Activated CD8-positive, alpha-beta T cell treated with anti-CD3 and anti-CD28 coated beads for 36 hours (primary cell): Measurements from ENCODE around the gene EXT2. TPM values are rescaled to one million over a fixed set of nuclear protein-coding genes. Genes with fewer than 3 reads are reported as not detected.
A peak's percentile ranks its signal among the peaks of the same experiment; 100 is the strongest.

Experiments used
- ATAC-seq: fragments of 200-7000 bp; cut with Tn5 transposase; one replicate; pipeline ENCODE4 v1.10.0; 2021; ENCODE audit warnings: mild to moderate bottlenecking, moderate library complexity
- CTCF ChIA-PET: fragments of 350-600 bp; sonication (Branson Sonifier 250); formaldehyde crosslinking; loops from one replicate; lab custom pipeline; 2021; ENCODE audit warnings: antibody characterized with exemption; lab: Charles Lee
- POLR2A ChIA-PET: fragments of 350-600 bp; sonication (Branson Sonifier 250); formaldehyde crosslinking; loops from one replicate; lab custom pipeline; 2021; ENCODE audit warnings: antibody characterized with exemption; lab: Charles Lee
- DNase-seq: peaks from one replicate; pipeline ENCODE4 v3.0.0-alpha.2; 2020
- H3K27ac Mint-ChIP-seq: one replicate; pipeline ENCODE4 v1.8.0; 2021; ENCODE audit warnings: mild to moderate bottlenecking, mixed read lengths
- H3K27me3 Mint-ChIP-seq: one replicate; pipeline ENCODE4 v1.8.0; 2021; ENCODE audit warnings: mixed read lengths
- H3K36me3 Mint-ChIP-seq: one replicate; pipeline ENCODE4 v1.8.0; 2021; ENCODE audit warnings: low read depth, mixed read lengths
- H3K4me1 Mint-ChIP-seq: one replicate; pipeline ENCODE4 v1.8.0; 2021; ENCODE audit warnings: low read depth, mixed read lengths
- H3K4me3 Mint-ChIP-seq: one replicate; pipeline ENCODE4 v1.8.0; 2021; ENCODE audit warnings: mild to moderate bottlenecking, moderate library complexity, mixed read lengths
- H3K9me3 Mint-ChIP-seq: one replicate; pipeline ENCODE4 v1.8.0; 2021; ENCODE audit warnings: mixed read lengths
- intact Hi-C: fragments of 100-400 bp; cut with micrococcal nuclease; formaldehyde crosslinking; loops from one replicate; pipeline ENCODE4 v1.10.0; 2022
- total RNA-seq, 2 experiments: library from RNA; stranded (reverse); gene quantifications; one replicate each; pipeline ENCODE4 v1.2.3, GENCODE V29; 2021
- TF ChIP-seq, protein P1 (sequence below): fragments of 200-600 bp; IDR thresholded peaks from one replicate; pipeline ENCODE4 v1.8.0; 2022; ENCODE audit warnings: antibody characterized with exemption, mild to moderate bottlenecking

Gene EXT2
- total RNA-seq, 2 experiments from 2014 or later: 20.0 to 20.2 TPM

DNA sequence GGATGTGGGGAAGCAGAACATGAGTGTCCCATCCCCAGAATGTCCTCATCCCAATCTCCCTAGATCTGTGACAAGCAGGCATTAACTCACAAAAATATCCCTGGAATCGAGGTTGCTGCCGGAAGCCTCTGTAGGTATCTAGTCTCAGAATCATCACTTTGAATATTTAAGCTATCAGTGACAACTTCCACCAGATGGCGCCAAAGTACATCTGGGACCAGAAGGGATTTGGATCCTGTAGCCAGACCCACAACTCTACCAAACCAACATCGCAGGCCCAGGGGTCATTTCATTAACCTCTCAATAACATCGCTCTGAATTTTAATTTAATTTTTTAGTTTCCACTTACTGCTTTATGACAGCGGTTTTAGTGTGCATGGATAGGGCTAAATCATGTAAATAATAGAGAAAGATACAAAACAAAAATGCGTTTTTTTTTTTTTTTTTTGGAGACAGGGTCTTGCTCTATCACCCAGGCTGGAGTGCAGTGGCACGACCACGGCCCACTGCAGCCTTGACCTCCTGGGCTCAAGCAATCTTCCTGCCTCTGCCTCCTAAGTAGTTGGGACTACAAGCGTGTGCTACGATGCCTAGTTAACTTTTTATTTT lies 1.1 kb upstream of the EXT2 start:
- Mint-ChIP-seq H3K4me1 (peaks cover 28% of the 10 kb centered on the region), H3K27me3 (no peaks in the 10 kb centered on the region), H3K4me3 (peak overlapping the region; percentile 82), H3K27ac (no peak overlapping the region), H3K36me3 (no peaks in the 10 kb centered on the region), H3K9me3 (no peaks in the 10 kb centered on the region)
- CTCF ChIA-PET: interaction anchor here (0.6 to 5.3 kb wide), 31 partner anchors 9 to 523 kb away, joined by 3 to 108 read pairs (median 5); partner anchors contain the start of genes ACCS and C11orf96
- POLR2A ChIA-PET: no interaction called here
- intact Hi-C loops: loop anchor here (10.0 kb wide), 1 partner anchor 440 kb away; no protein-coding TSS in a partner anchor
- TF ChIP-seq, protein P1, sequence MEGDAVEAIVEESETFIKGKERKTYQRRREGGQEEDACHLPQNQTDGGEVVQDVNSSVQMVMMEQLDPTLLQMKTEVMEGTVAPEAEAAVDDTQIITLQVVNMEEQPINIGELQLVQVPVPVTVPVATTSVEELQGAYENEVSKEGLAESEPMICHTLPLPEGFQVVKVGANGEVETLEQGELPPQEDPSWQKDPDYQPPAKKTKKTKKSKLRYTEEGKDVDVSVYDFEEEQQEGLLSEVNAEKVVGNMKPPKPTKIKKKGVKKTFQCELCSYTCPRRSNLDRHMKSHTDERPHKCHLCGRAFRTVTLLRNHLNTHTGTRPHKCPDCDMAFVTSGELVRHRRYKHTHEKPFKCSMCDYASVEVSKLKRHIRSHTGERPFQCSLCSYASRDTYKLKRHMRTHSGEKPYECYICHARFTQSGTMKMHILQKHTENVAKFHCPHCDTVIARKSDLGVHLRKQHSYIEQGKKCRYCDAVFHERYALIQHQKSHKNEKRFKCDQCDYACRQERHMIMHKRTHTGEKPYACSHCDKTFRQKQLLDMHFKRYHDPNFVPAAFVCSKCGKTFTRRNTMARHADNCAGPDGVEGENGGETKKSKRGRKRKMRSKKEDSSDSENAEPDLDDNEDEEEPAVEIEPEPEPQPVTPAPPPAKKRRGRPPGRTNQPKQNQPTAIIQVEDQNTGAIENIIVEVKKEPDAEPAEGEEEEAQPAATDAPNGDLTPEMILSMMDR: peak; percentile 81
- ATAC-seq: peak; percentile 50
- DNase-seq: peak; percentile 89

DNA sequence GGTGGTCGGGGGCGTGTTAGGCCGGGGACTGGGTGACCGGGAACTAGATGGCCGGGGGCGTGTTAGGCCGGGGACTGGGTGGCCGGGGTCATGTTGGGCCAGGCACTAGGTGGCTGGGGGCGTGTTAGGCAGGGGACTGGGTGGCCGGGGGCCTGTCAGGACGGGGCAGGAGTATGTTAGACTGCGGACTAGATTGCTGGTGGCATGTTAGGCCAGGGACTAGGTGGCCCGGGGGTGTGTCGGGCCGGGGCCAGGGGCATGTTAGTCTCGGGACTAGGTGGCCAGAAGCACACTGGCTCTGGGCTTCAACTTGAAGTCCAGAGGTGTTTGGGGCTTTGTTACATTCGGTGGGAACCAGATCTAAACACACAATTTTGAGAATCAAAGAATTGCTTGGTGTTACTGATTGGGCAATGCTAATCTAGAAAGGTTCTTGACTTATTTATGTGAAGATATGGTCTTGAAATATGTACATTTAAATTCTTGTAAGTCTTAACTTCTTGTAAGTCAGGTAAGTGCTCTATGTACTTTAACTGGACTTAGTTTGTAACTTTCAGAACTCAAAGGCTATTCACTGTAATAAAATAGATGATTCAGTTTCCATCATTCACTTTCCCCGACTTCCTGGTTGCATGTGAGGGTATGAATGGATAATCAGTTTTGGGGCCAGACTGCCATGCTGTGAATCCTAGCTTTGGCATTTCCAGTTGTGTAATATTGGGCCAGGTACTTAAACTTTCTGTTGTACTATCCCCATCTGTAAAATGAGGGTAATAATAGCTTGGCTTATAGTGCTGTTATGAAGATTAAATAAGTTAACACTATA lies 1.1 kb downstream of the EXT2 start:
- CTCF ChIA-PET: no interaction called here
- no peaks in the 10 kb centered on the region for H3K27me3 Mint-ChIP-seq
- DNase-seq (peak; percentile 10), ATAC-seq (peak; percentile 21)
- peaks cover 2% of the 10 kb centered on the region for H3K36me3 Mint-ChIP-seq
- H3K9me3 Mint-ChIP-seq: no peaks in the 10 kb centered on the region
- intact Hi-C loops: loop anchor here (10.0 kb wide), 1 partner anchor 438 kb away; no protein-coding TSS in a partner anchor
- peak overlapping the region; percentile 48 for H3K27ac Mint-ChIP-seq
- TF ChIP-seq, protein P1: no peak
- peak overlapping the region; percentile 82 for H3K4me3 Mint-ChIP-seq
- POLR2A ChIA-PET: no interaction called here
- H3K4me1 Mint-ChIP-seq: peaks cover 38% of the 10 kb centered on the region

DNA sequence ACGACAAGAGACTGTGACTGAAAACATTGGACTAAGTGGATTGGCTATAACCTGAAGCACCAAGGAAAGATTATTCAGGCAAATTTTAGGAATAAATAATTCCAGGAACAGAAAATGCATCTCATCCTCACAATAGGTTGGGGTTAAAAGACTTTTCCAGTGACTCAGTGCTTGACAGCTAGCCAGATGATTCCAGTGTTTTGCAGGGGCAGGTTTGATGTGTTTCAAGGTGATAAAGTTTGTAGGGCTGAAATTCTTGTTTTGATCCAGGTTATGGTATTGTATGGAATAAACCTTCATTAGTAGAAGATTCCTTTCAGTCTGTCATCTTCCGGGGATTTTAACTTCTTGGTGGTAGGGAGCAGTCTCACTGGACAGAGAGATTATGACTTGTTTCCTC lies 2.3 kb downstream of the EXT2 start:
- H3K36me3 Mint-ChIP-seq: peaks cover 2% of the 10 kb centered on the region
- no peak overlapping the region for H3K27ac Mint-ChIP-seq
- intact Hi-C loops: loop anchor here (10.0 kb wide), 1 partner anchor 437 kb away; no protein-coding TSS in a partner anchor
- H3K4me3 Mint-ChIP-seq: no peak overlapping the region
- ATAC-seq: no peak
- ChIA-PET CTCF (no interaction called here), POLR2A (interaction anchor here (0.6 kb wide), 1 partner anchor 19 kb away, joined by 3 read pairs; no protein-coding TSS in a partner anchor)
- TF ChIP-seq, protein P1: no peak
- H3K9me3 Mint-ChIP-seq: no peaks in the 10 kb centered on the region
- no peak for DNase-seq
- peaks cover 40% of the 10 kb centered on the region for H3K4me1 Mint-ChIP-seq
- H3K27me3 Mint-ChIP-seq: no peaks in the 10 kb centered on the region

DNA sequence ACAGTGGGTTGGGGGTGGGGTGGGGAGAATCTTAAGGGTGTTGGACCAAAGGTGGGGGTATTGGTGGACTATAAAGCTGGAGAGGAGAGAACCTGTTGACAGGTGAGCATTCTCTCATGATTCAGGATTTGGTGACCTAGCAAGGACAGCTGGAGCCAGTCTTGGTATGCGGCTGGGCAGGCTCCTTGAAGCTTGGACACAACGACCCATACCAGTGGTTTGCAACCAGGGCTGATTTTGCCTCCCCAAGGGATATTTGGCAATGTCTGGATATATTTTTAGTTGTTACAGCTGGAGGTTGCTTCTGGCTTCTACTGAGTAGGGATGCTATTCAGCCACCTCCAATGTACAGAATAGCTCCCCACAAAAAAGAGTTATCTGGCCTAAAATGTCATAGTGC lies 5.6 kb downstream of the EXT2 start:
- peaks cover 4% of the 10 kb centered on the region for H3K36me3 Mint-ChIP-seq
- POLR2A ChIA-PET: no interaction called here
- intact Hi-C loops: no loop called here
- TF ChIP-seq, protein P1: no peak
- CTCF ChIA-PET: interaction anchor here (1.0 kb wide), 1 partner anchor 19 kb away, joined by 3 read pairs; no protein-coding TSS in a partner anchor
- DNase-seq (no peak), ATAC-seq (no peak)
- peaks cover 40% of the 10 kb centered on the region for H3K4me1 Mint-ChIP-seq
- no peaks in the 10 kb centered on the region for H3K27me3 Mint-ChIP-seq
- H3K9me3 Mint-ChIP-seq: no peaks in the 10 kb centered on the region
- no peak overlapping the region for H3K27ac Mint-ChIP-seq
- no peak overlapping the region for H3K4me3 Mint-ChIP-seq
